Activated T-helper 1 cell treated with Interleukin-2 at 50 U/mL for 16 hours (primary cell): ENCODE measurements around the gene CNGB1.
"Not testable (repeated sequence)": the region's sequence is repeated elsewhere in the genome, so short reads cannot be mapped to it uniquely, and the experiment has no call there.

Experiments
- DNase-seq: peaks from one replicate; pipeline ENCODE4 v3.0.0-alpha.2; 2020; ENCODE audit warnings: low read depth

The CNGB1 gene

GRCh38 chr16:57926041-57926440 lies 44.9 kb downstream of the CNGB1 start:
- no peak for DNase-seq

- no peak for DNase-seq
These were observed 45.6 kb downstream of the CNGB1 start for GRCh38 chr16:57925310-57925709.

GRCh38 chr16:57924514-57924913 lies 46.4 kb downstream of the CNGB1 start:
- DNase-seq, result no peak

- DNase-seq, result no peak
These were observed 47.1 kb downstream of the CNGB1 start for GRCh38 chr16:57923841-57924240.

GRCh38 chr16:57923418-57923817 lies 47.5 kb downstream of the CNGB1 start:
- no peak for DNase-seq

GRCh38 chr16:57920880-57921229 lies 50.1 kb downstream of the CNGB1 start:
- DNase-seq, result no peak

GRCh38 chr16:57920215-57920879 lies 50.6 kb downstream of the CNGB1 start:
- DNase-seq, result no peak

- no peak for DNase-seq
These were observed 51.9 kb downstream of the CNGB1 start for GRCh38 chr16:57918994-57919393.

- no peak for DNase-seq
These were observed 52.5 kb downstream of the CNGB1 start for GRCh38 chr16:57918444-57918843.

GRCh38 chr16:57917929-57918328 lies 53.0 kb downstream of the CNGB1 start:
- DNase-seq, result not testable (repeated sequence)

GRCh38 chr16:57917489-57917888 lies 53.4 kb downstream of the CNGB1 start:
- not testable (repeated sequence) for DNase-seq

- no peak for DNase-seq
These were observed 54.0 kb downstream of the CNGB1 start for GRCh38 chr16:57916735-57917438.

GRCh38 chr16:57915811-57916488 lies 55.0 kb downstream of the CNGB1 start:
- no peak for DNase-seq

- no peak for DNase-seq
These were observed 55.7 kb downstream of the CNGB1 start for GRCh38 chr16:57915267-57915666.

- no peak for DNase-seq
These were observed 56.4 kb downstream of the CNGB1 start for GRCh38 chr16:57914244-57915173.

- no peak for DNase-seq
These were observed 58.2 kb downstream of the CNGB1 start for GRCh38 chr16:57912529-57913260.

- no peak for DNase-seq
These were observed 59.2 kb downstream of the CNGB1 start for GRCh38 chr16:57911743-57912142.

- DNase-seq, result no peak
These were observed 60.2 kb downstream of the CNGB1 start for GRCh38 chr16:57910696-57911095.

GRCh38 chr16:57908409-57908987 lies 62.4 kb downstream of the CNGB1 start:
- DNase-seq, result no peak

GRCh38 chr16:57906382-57907316 lies 64.3 kb downstream of the CNGB1 start:
- DNase-seq, result no peak
